Aorta (tissue), 5 donors: ENCODE measurements around the gene LFNG. TPM values are rescaled to one million over a fixed set of nuclear protein-coding genes. Genes with fewer than 3 reads are reported as not detected.

Source experiments
- ATAC-seq: fragments of 200-7000 bp; cut with Tn5 transposase; one replicate; pipeline ENCODE4 v1.9.1; 2022; ENCODE audit warnings: moderate library complexity; ENCODE audit not compliant: low FRiP score
- DNase-seq, 2 donors: peaks; one replicate each; pipeline ENCODE4 v3.0.0-alpha.2; 2020
- H3K27ac ChIP-seq, 2 donors: one replicate each; pipeline ENCODE4 v1.5.1; 2013; ENCODE audit warnings: low read length in 2 of 2, mild to moderate bottlenecking in 2 of 2, moderate library complexity in 2 of 2, control low read depth in 1 of 2, inconsistent platforms in 1 of 2, low read depth in 1 of 2
- H3K27me3 ChIP-seq, 2 donors: one replicate each; pipeline ENCODE4 v1.6.1; 2013; ENCODE audit warnings: control low read depth in 1 of 2, low read length in 1 of 2, mild to moderate bottlenecking in 1 of 2, moderate library complexity in 1 of 2; ENCODE audit not compliant: insufficient read depth in 2 of 2, control insufficient read depth in 1 of 2
- H3K36me3 ChIP-seq, 2 donors: one replicate each; pipeline ENCODE4 v1.6.1; 2013; ENCODE audit warnings: control low read depth in 1 of 2, low read length in 1 of 2, mild to moderate bottlenecking in 1 of 2; ENCODE audit not compliant: insufficient read depth in 2 of 2, control insufficient read depth in 1 of 2
- H3K4me1 ChIP-seq, 2 donors: one replicate each; pipeline ENCODE4 v1.6.1; 2013; ENCODE audit warnings: low read length in 2 of 2, control low read depth in 1 of 2, mild to moderate bottlenecking in 1 of 2, moderate library complexity in 1 of 2; ENCODE audit not compliant: insufficient read depth in 2 of 2, control insufficient read depth in 1 of 2
- H3K4me3 ChIP-seq, 2 donors: one replicate each; pipeline ENCODE4 v1.5.1; 2013; ENCODE audit warnings: low read length in 2 of 2, control low read depth in 1 of 2, mild to moderate bottlenecking in 1 of 2
- H3K9me3 ChIP-seq: one replicate; pipeline ENCODE4 v1.6.1; 2013; ENCODE audit warnings: mild to moderate bottlenecking, low read length; ENCODE audit not compliant: control insufficient read depth
- WGBS, 2 donors: extraction: QIAGEN DNeasy Blood & Tissue Kit; methylation state at CpG; one replicate each; pipeline ENCODE4 v1.1.7; 2013; 5-methylcytosine and 5-hydroxymethylcytosine counted together
- intact Hi-C, 2 donors: fragments of 100-400 bp; cut with DNase I; formaldehyde crosslinking; loops; one replicate each; pipeline versions ENCODE4 v1.14.2 to v1.15.0; 2022
- polyA plus RNA-seq, 2 donors: library from polyadenylated mRNA; stranded (reverse); fragments of 200-250 nt; gene quantifications; one replicate each; pipeline ENCODE4 v1.2.3, GENCODE V29; 2013
- total RNA-seq, 2 donors: library from RNA; stranded (reverse); fragmentation: NEBNext Ultra II Directional; extraction: Animal tissue kit (Norgen Biotek cat#: 25700); gene quantifications; one replicate each; pipeline ENCODE4 v1.2.1, GENCODE V29; 2021
- donor health status: healthy with polysubstance abuse.
- donor health status: Bipolar disorder and iron deficiency.
- donor health status: DM: no; HTN: no; CAD: no.
- donor health status: DM: no; HTN: no; CAD: no.
- donor health status: DM: yes; HTN: yes; CAD: no.

Gene LFNG
- total and polyA plus RNA-seq, 4 donors = 2.3 to 30.6 (median 9.9) TPM

GRCh38 chr7:2512179-2512661 lies 7.4 kb upstream of the LFNG start:
- DNase-seq (no peak), ATAC-seq (no peak)
- Histone ChIP-seq H3K9me3 (no peaks in the 10 kb centered on the region), H3K36me3 (no peaks in the 10 kb centered on the region), H3K27me3 (no peaks in the 10 kb centered on the region), H3K27ac (no peak overlapping the region), H3K4me1 (no peaks in the 10 kb centered on the region), H3K4me3 (no peak overlapping the region)
- WGBS, 2 donors = 44 to 46% methylated on average over 12 of the region's 12 CpGs
- intact Hi-C loops = no loop called here

DNA sequence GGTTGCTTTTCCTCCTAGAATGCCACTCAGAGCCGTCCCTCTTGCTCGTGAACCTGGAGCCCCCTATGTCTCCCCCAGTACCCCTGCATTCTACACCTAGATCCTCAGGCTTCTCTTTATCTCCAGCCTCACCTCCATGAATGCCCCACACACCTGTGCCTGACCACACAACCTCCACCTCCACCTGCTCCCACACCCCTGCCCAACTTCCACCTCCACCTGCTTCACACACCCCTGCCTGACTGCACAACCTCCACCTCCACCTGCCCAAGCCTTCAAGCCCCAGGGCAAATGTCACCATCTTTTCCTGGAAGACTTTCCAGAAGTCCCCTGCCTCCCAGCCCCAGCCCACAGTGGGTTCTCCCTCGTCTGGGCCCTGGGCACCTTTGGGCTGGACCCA lies 6.9 kb upstream of the LFNG start:
- ATAC-seq = no peak
- Histone ChIP-seq H3K36me3 (no peaks in the 10 kb centered on the region), H3K4me3 (no peak overlapping the region), H3K9me3 (no peaks in the 10 kb centered on the region), H3K27me3 (no peaks in the 10 kb centered on the region), H3K27ac (no peak overlapping the region), H3K4me1 (no peaks in the 10 kb centered on the region)
- WGBS, 2 donors = 90% methylated on average over 3 of the region's 3 CpGs
- intact Hi-C loops = no loop called here
- no peak for DNase-seq

- Histone ChIP-seq H3K36me3 (no peaks in the 10 kb centered on the region), H3K9me3 (no peaks in the 10 kb centered on the region), H3K27ac (no peak overlapping the region), H3K27me3 (no peaks in the 10 kb centered on the region), H3K4me3 (no peak overlapping the region), H3K4me1 (no peaks in the 10 kb centered on the region)
- DNase-seq (no peak), ATAC-seq (no peak)
- 95% methylated on average over 7 of the region's 7 CpGs for WGBS, 2 donors
- intact Hi-C loops = no loop called here
Observed at GRCh38 chr7:2513702-2514101, 5.9 kb upstream of the LFNG start.

DNA sequence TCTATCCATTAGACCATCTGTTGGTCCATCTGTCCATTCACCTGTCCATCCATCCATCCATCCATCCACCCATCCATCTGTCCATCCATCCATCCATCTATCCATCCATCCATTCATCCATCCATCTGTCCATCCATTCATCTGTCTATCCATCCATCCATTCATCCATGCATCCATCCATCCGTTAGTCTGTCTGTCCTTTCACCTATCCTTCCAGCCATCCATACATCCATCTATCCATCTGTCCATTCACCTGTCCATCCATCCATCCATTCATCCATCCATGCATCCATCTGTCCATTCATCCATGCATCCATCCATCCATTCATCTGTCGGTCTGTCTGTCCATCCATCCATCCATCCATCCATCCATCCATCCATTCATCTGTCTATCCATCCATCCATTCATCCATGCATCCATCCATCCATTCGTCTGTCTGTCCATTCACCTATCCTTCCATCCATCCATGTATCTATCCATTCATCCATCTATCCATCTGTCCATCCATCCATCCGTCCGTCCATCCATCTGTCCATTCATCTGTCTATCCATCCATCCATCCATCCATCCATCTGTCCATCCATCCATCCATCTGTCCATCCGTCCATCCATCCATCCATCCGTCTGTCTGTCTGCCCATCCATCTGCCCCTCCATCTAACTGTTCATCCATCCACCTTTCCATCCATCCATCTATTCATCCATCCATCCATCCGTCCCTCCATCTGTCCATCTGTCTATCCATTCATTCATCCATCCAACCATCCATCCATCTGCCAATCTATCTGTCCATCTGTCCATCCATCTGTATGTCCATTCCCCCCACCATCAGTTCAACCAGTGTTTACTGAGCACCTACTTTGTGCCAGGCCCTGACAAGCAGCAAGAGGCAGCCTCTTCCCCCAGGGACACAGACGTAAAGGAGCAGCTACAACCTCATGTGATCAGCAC lies 4.8 kb upstream of the LFNG start:
- no peaks in the 10 kb centered on the region for H3K9me3 ChIP-seq
- no peak overlapping the region for H3K27ac ChIP-seq
- WGBS, 2 donors = 84 to 85% methylated on average over 9 of the region's 9 CpGs
- no peaks in the 10 kb centered on the region for H3K4me1 ChIP-seq
- ATAC-seq (no peak), DNase-seq (no peak)
- peaks cover 0 to 1% of the 10 kb centered on the region in 2 donors for H3K27me3 ChIP-seq
- no peak overlapping the region for H3K4me3 ChIP-seq
- intact Hi-C loops = no loop called here
- H3K36me3 ChIP-seq = no peaks in the 10 kb centered on the region

DNA sequence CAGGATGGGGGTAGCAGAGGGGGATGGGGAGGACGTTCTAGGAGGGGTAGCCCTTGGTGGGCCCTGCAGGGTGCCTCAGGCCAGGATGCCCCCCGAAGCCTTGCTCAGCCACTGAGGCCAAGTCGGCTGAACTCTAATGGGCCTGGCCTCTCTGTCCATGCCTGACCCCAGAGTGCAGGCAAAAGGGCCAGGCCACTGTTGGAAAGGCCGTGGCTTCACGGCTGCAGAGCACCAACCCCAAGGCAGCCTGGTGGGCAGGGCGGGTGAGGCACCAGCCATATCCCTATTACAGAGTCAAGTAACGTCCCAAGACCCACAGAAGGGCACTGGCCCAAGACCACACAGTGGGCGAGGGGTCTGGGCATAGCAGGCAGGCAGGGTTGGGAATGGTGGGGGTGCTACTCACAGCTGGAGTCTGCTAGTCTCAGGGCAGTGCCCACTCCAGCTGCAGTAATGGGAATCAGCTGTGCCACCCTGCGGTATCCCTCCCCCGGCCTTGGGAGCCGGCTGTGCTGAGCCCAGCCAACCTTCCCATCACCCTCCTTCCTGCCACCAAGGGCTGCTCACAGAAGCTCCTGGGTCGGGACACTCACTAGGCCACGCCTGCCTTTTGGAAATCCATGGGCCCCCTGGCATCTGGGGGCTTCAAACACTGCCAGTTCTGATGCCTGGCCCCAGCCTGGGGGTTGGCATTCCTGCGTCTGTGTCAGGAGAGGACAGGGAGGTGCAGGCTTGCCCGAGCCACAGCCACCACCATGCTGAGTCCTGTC lies 4.0 kb upstream of the LFNG start:
- no peak overlapping the region for H3K27ac ChIP-seq
- no peak overlapping the region for H3K4me3 ChIP-seq
- no peaks in the 10 kb centered on the region for H3K9me3 ChIP-seq
- peaks cover 0 to 1% of the 10 kb centered on the region in 2 donors for H3K27me3 ChIP-seq
- 85 to 88% methylated on average over 15 of the region's 15 CpGs for WGBS, 2 donors
- no peaks in the 10 kb centered on the region for H3K4me1 ChIP-seq
- intact Hi-C loops = no loop called here
- ATAC-seq (no peak), DNase-seq (no peak)
- no peaks in the 10 kb centered on the region for H3K36me3 ChIP-seq

DNA sequence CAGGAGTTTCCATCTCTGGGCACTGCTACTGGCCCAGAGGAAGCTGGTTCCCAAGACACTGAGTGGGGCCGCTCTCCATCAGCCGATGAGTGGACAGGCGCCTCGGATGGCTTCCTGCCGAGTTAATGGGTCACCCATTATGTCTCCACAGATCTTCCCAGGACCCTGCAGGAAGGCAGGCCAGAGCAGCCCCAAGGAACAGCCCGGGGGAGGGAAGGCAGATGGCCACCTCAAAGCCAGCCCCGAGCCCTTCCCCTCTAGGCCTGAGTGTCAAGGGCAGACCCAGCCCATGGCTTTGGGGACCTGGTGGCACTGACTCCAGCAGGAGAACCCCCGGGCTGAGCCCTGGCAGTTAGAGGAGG lies 3.4 kb upstream of the LFNG start:
- 91% methylated on average over 8 of the region's 8 CpGs for WGBS, 2 donors
- intact Hi-C loops = no loop called here
- no peak for ATAC-seq
- Histone ChIP-seq H3K27ac (no peak overlapping the region), H3K36me3 (no peaks in the 10 kb centered on the region), H3K4me1 (no peaks in the 10 kb centered on the region), H3K9me3 (no peaks in the 10 kb centered on the region), H3K27me3 (peaks cover 0 to 1% of the 10 kb centered on the region in 2 donors), H3K4me3 (no peak overlapping the region)
- no peak for DNase-seq

DNA sequence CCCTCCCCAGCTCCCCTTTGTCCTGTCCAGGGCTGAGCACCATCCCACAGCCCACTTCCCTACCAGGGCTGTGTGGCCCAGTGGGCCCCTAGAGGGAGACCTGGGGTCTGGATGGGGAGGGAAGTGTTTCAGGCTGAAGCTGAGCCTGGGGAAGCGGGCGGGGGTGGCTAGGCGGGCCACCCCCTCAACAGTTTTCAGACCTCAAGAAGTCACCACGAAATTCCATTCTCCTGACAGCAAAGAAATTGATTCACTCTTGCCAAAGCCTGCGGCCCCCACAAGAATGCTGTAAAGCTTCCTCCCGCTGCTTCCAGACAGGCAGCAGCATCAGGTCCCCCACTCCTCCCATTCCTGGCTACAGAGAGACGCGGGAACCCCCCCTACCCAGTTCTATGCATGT lies 2.5 kb upstream of the LFNG start:
- WGBS, 2 donors = 80 to 83% methylated on average over 8 of the region's 8 CpGs
- H3K27me3 ChIP-seq = peaks cover 0 to 1% of the 10 kb centered on the region in 2 donors
- H3K9me3 ChIP-seq = no peaks in the 10 kb centered on the region
- H3K36me3 ChIP-seq = no peaks in the 10 kb centered on the region
- intact Hi-C loops = no loop called here
- ATAC-seq (no peak), DNase-seq (no peak)
- H3K4me1 ChIP-seq = no peaks in the 10 kb centered on the region
- no peak overlapping the region for H3K4me3 ChIP-seq
- H3K27ac ChIP-seq = no peak overlapping the region

DNA sequence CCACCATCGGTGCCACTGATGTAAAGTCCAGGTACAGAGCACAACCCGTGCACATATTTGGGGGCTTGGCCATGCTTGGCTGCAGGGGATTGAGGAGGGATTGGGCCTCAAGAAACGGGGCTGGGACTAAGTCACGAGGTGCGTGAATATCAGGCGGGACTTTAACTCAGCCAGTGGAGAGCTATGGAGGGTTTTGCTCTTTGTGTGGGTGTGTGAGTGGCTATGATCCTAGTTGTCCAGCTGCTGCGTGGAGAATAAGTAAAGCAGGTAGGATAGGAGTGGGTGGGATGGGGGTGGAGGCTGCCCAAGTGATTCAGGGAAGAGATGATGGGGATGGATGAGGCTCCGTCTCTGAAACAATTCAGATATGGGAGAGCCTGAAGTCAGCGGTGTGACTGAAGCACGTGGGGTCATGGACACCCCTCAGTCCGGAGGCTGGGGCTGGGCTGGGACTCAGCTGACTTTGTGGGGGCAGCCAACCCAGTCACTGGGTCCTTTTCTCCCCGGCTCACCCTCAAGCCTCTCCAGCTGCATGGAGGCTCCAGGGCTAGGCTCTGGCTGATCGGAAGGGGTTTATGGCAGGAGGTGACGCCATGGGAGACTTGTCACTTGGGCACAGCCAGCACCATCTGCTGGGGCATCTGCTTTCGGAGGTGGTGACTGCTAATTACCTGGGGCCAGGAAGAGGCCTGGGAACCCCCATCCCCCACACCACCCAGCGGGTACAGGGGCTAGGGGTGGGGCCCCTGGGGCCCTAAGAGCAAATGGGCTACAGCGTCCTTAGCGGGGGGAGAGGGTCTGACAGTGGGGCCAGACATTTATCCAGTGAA lies 1.7 kb upstream of the LFNG start:
- ATAC-seq = no peak
- H3K9me3 ChIP-seq = no peaks in the 10 kb centered on the region
- no peak for DNase-seq
- no peak overlapping the region for H3K27ac ChIP-seq
- H3K36me3 ChIP-seq = no peaks in the 10 kb centered on the region
- no peaks in the 10 kb centered on the region for H3K4me1 ChIP-seq
- no peak overlapping the region for H3K4me3 ChIP-seq
- intact Hi-C loops = no loop called here
- WGBS, 2 donors = 77 to 78% methylated on average over 17 to 18 of the region's 18 CpGs
- H3K27me3 ChIP-seq = peaks cover 0 to 1% of the 10 kb centered on the region in 2 donors
